DOHH2 (cell line): ENCODE measurements around the gene TNRC6C.

Experiments used
- CTCF ChIP-seq: fragments of 200-600 bp; sonication (generic); IDR thresholded peaks from one replicate; pipeline ENCODE4 v1.5.1; 2014; ENCODE audit warnings: antibody characterized with exemption, mild to moderate bottlenecking, low read depth, low read length; ENCODE audit not compliant: poor library complexity, severe bottlenecking
- EZH2phosphoT487 ChIP-seq: fragments of 200-600 bp; sonication (generic); IDR thresholded peaks from 2 replicates; pipeline ENCODE4 v1.6.1; 2017; ENCODE audit warnings: borderline replicate concordance, mild to moderate bottlenecking, antibody characterized with exemption, low read length, moderate library complexity, mixed read lengths

- TF ChIP-seq CTCF (no peak), EZH2phosphoT487 (no peak)
These were observed 33.7 kb upstream of the TNRC6C start for GRCh38 chr17:77924757-77925336.
